H1 (cell line): Measurements from ENCODE around the gene SRMS. TPM values are rescaled to one million over a fixed set of nuclear protein-coding genes. Genes with fewer than 3 reads are reported as not detected.
A peak's percentile ranks its signal among the peaks of the same experiment; 100 is the strongest.

Experiments
- CBX5 ChIP-seq: fragments of 300-800, 300-1000 bp; sonication (generic); IDR thresholded peaks from 2 replicates; pipeline ENCODE4 v1.7.1; 2016; ENCODE audit warnings: antibody characterized with exemption, low read length, low read depth
- JUND ChIP-seq: IDR thresholded peaks from 2 replicates; pipeline ENCODE4 v1.6.1; 2011; ENCODE audit warnings: mild to moderate bottlenecking, improper control_type of control experiment, low read length
- YY1 ChIP-seq: IDR thresholded peaks from 2 replicates; pipeline ENCODE4 v1.6.1; 2011; ENCODE audit warnings: low read depth, mild to moderate bottlenecking, low read length
- polyA plus RNA-seq, 7 experiments: library from polyadenylated mRNA; depleted of rRNA in 3 of 7; stranded (reverse) in 5 of 7; unstranded in 2 of 7; fragments of >200 nt in 5 of 7; fragments of 200-250 nt in 2 of 7; gene quantifications; 1 replicate in 5 of 7; 2 replicates in 1 of 7; 4 replicates in 1 of 7; pipeline versions ENCODE4 v1.2.1 to v1.2.3, GENCODE V29; 2011 to 2013; ENCODE audit warnings: missing spikeins in 2 of 7, mixed read lengths in 2 of 7
- total RNA-seq: library from RNA; stranded (reverse); fragmentation: NEBNext Ultra II Directional; extraction: Animal tissue kit (Norgen Biotek cat#: 25700); gene quantifications from 2 replicates; pipeline ENCODE4 v1.2.1, GENCODE V29; 2021

SRMS gene
- total and polyA plus RNA-seq, 2 of the 8 experiments (the other 6 are each of a cell fraction or from before 2014, with no cell fraction given), result 0.39 to 0.76 TPM

DNA sequence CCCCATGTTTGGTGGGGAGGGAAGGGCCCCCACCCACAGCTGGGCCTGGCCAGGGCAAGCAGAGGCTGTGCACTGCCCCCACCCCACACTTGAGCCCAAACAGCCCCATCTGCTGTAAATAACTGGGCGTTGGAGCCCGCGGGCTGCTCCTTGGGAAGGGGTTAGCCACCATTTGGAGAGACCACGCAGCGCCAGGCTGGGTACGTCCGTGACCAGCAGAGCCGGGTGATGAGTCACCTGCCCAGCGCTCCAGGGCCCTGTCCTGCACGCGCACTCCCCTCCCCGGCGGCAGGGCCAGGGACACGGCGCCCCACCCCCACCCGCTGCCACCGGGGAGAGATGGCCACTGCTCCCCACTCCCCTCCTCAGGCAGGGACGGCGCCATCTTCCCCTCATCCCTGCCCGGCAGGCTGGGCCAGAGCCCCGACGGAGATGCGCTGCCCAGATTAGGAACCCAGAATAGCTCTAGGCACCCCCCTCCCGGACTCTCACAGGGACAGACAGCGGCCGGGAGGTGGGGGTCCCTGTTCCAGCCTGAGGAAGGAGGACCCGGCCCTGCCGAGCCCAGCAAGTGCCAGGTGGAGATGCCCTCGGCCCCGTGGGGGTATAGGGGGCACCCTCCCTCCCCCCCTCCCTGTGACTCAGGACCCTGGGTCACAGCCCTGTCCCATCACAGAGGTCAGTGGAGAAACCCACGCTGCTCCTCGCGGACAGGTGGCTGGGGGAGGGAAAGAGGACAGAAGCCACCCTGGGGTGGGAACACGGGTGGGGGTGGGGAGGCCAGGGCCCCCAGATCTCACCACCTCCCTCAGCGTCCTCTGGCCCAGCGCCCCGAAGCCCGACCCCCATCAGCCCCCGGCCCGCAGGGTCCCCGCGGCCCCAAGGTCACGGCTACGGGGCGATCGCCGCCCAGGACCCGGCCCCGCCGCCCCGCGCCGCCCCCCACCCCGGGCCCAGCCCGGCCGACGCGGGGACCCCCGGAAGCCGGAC is 49.3 kb downstream of the SRMS start (continued):
- TF ChIP-seq JUND, result peak; percentile 72; the same call in 1 of the 2 replicates
- no peak for TF ChIP-seq CBX5
- TF ChIP-seq YY1, result 0 out of 2 replicates have a peak, but pooled peaks have one; percentile 56
